Measurements from ENCODE around the gene GIMD1. TPM values are rescaled to one million over a fixed set of nuclear protein-coding genes. Genes with fewer than 3 reads are reported as not detected.

The GIMD1 gene
- total RNA-seq, 4 donors from 2014 or later: not detected

- no peaks in the 10 kb centered on the region for H3K4me1 ChIP-seq
- peaks cover 37% of the 10 kb centered on the region for H3K36me3 ChIP-seq
- no peak for DNase-seq (ENCODE audit: low spot score in 2 of 2)
- H3K4me3 ChIP-seq: no peak overlapping the region
- H3K27ac ChIP-seq: no peak overlapping the region
- no peaks in the 10 kb centered on the region for H3K27me3 ChIP-seq
- no peaks in the 10 kb centered on the region for H3K9me3 ChIP-seq
- no peak for TF ChIP-seq EP300 (IDR thresholded peaks at IDR 0.05)
- TF ChIP-seq POLR2AphosphoS5 (IDR thresholded peaks at IDR 0.05): no peak
- no peak for TF ChIP-seq CTCF (IDR thresholded peaks at IDR 0.05)
- no peak for TF ChIP-seq POLR2A (IDR thresholded peaks at IDR 0.05)
Measured at GRCh38 chr4:106351016-106351415, 17.6 kb downstream of the GIMD1 start.

DNA sequence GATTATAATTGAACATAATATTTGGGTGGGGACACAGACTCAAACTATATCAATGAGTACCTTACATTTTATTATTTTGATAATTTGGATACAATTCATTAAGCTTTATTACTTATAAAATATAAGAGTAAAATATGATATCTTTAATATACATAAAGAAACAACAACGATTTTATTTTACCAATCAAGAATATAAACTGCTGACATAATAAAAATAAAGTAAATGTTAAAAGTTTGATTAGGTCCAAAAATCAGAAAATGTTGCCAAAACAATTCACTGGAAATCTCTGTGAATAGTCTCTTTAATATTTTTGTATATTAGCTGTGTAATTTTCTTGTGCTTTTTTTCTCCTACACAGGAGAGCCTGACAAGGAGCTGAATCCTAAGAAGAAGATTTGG is 21.4 kb downstream of the GIMD1 start:
- Histone ChIP-seq H3K27ac (no peak overlapping the region), H3K4me3 (no peak overlapping the region), H3K9me3 (no peaks in the 10 kb centered on the region), H3K27me3 (no peaks in the 10 kb centered on the region), H3K36me3 (peaks cover 43% of the 10 kb centered on the region), H3K4me1 (no peaks in the 10 kb centered on the region)
- 90% methylated on average over 1 of the region's 1 CpG for WGBS
- DNase-seq (ENCODE audit: low spot score in 2 of 2): no peak
- TF ChIP-seq EP300 (IDR thresholded peaks at IDR 0.05): no peak
- TF ChIP-seq CTCF (IDR thresholded peaks at IDR 0.05): no peak
- TF ChIP-seq POLR2AphosphoS5 (IDR thresholded peaks at IDR 0.05): no peak

DNA sequence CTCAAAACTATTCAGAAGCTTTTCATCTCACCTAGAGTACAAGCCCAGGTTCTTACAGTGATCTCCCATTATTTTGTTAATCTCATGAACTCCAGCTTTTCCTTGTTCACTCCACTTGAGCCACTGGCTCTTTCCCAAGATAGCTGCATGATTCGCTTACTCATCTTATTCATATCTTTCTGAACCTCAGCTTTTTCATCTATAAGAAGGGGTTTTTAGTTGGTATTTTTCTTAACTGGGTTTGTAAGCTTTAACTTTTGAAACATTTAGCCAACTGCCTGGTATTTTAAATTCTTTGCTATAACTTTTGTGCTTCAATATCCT is 24.0 kb downstream of the GIMD1 start:
- Histone ChIP-seq H3K27ac (no peak overlapping the region), H3K4me3 (no peak overlapping the region), H3K9me3 (no peaks in the 10 kb centered on the region), H3K4me1 (no peaks in the 10 kb centered on the region), H3K36me3 (peaks cover 46% of the 10 kb centered on the region), H3K27me3 (no peaks in the 10 kb centered on the region)
- DNase-seq (ENCODE audit: low spot score in 2 of 2): no peak
- 93% methylated on average over 1 of the region's 1 CpG for WGBS
- TF ChIP-seq CTCF (IDR thresholded peaks at IDR 0.05) (no peak), EP300 (IDR thresholded peaks at IDR 0.05) (no peak), POLR2AphosphoS5 (IDR thresholded peaks at IDR 0.05) (no peak), POLR2A (IDR thresholded peaks at IDR 0.05) (no peak)

DNA sequence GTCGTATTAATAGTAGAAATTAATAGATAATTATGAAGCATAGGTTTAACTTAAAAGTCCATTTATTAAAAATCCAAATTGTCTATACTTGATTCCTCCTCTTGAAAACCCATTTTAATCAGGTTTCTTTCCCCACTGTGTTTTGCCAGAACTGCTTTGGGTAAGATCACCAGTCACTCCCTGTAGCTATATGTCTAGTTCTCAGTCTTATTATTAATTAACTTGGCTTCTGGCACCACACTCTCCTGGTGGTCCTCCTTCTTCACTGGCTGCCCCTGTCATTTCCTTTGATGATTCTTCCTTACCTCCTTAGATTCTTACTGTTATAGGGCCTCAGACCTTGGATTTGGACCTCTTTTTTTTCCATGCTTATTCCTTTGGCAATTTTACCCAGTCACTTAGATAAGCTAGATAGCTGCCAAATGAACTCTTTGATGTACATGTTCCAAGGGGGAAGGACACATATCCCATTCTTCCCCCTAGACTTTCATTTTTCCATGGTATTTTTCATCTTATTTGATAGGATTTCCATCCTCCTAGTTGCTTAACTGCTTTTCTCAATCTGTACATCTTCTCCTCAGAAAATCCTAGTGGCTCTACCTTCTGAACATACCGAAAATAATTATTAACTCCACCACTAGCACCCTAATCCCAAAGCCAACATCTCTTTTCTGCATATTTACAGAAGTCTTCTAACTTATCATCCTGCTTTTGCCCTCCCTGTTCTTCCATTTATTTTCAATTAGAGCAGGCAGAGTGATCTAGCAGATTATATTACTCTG is 24.5 kb downstream of the GIMD1 start:
- no peaks in the 10 kb centered on the region for H3K27me3 ChIP-seq
- TF ChIP-seq EP300 (IDR thresholded peaks at IDR 0.05): no peak
- TF ChIP-seq POLR2A (IDR thresholded peaks at IDR 0.05): no peak
- TF ChIP-seq CTCF (IDR thresholded peaks at IDR 0.05): no peak
- TF ChIP-seq POLR2AphosphoS5 (IDR thresholded peaks at IDR 0.05): no peak
- no peak overlapping the region for H3K4me3 ChIP-seq
- H3K36me3 ChIP-seq: peaks cover 44% of the 10 kb centered on the region
- no peaks in the 10 kb centered on the region for H3K9me3 ChIP-seq
- no peak for DNase-seq (ENCODE audit: low spot score in 2 of 2)
- no peaks in the 10 kb centered on the region for H3K4me1 ChIP-seq
- WGBS: 94% methylated on average over 2 of the region's 2 CpGs
- no peak overlapping the region for H3K27ac ChIP-seq

DNA sequence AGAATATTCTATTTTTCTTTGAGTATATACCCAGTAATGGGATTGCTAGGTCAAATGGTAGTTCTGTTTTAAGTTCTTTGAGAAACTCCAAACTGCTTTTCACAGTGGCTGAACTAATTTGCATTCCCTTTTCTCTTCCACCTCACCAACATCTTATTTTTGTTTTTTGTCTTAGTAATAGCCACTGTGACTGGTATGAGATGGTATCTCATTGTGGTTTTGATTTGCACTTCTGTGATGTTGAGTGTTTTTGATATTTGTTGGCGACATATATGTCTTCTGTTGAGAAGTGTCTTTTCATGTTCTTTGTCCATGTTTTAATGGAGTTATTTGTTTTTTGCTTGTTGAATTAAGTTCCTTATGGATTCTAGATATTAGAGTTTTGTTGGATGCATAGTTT is 27.8 kb downstream of the GIMD1 start:
- TF ChIP-seq POLR2A (IDR thresholded peaks at IDR 0.05) (no peak), POLR2AphosphoS5 (IDR thresholded peaks at IDR 0.05) (no peak), CTCF (IDR thresholded peaks at IDR 0.05) (no peak), EP300 (IDR thresholded peaks at IDR 0.05) (no peak)
- 92% methylated on average over 1 of the region's 1 CpG for WGBS
- H3K36me3 ChIP-seq: peaks cover 48% of the 10 kb centered on the region
- no peak for DNase-seq (ENCODE audit: low spot score in 2 of 2)
- H3K4me1 ChIP-seq: no peaks in the 10 kb centered on the region
- H3K27ac ChIP-seq: no peak overlapping the region
- H3K27me3 ChIP-seq: no peaks in the 10 kb centered on the region
- H3K9me3 ChIP-seq: peaks cover 7% of the 10 kb centered on the region
- H3K4me3 ChIP-seq: no peak overlapping the region

Measured in suprapubic skin (tissue), 4 donors.